ENCODE data around the gene GMCL1.
"Not testable (repeated sequence)": the region's sequence is repeated elsewhere in the genome, so short reads cannot be mapped to it uniquely, and the experiment has no call there.

GMCL1 gene

DNA sequence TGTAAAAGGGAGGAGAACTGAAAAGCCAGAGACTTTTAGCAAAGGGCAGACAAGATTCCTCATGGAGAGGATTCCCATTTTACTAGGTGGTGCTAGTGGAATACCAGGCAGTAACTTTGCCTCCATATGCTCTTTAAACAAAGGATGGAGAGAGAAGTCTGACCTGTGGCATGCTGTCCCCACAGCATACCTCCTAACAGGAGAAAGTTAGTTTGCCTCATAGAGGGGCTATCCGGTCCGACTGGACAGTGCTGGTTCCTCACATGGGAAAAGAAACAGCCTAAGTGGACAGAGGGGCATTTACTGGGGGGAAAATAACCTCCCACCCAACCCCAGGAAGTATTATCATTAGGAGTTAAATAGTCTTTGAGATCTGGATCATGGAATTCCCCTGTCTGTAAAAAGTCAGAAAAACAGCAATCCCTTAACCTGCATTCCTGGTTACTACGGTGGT lies 31.6 kb upstream of the GMCL1 start:
- TF ChIP-seq, protein P1, sequence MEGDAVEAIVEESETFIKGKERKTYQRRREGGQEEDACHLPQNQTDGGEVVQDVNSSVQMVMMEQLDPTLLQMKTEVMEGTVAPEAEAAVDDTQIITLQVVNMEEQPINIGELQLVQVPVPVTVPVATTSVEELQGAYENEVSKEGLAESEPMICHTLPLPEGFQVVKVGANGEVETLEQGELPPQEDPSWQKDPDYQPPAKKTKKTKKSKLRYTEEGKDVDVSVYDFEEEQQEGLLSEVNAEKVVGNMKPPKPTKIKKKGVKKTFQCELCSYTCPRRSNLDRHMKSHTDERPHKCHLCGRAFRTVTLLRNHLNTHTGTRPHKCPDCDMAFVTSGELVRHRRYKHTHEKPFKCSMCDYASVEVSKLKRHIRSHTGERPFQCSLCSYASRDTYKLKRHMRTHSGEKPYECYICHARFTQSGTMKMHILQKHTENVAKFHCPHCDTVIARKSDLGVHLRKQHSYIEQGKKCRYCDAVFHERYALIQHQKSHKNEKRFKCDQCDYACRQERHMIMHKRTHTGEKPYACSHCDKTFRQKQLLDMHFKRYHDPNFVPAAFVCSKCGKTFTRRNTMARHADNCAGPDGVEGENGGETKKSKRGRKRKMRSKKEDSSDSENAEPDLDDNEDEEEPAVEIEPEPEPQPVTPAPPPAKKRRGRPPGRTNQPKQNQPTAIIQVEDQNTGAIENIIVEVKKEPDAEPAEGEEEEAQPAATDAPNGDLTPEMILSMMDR (IDR thresholded peaks at IDR 0.05; ENCODE audit: low read depth, low read length, missing control alignments): no peak
- DNase-seq (ENCODE audit: extremely low read depth, low read depth): no peak
- no peak overlapping the region; the same call in 1 of the 2 replicates for H3K4me3 ChIP-seq (replicated peaks; ENCODE audit: low read depth, low read length)

DNA sequence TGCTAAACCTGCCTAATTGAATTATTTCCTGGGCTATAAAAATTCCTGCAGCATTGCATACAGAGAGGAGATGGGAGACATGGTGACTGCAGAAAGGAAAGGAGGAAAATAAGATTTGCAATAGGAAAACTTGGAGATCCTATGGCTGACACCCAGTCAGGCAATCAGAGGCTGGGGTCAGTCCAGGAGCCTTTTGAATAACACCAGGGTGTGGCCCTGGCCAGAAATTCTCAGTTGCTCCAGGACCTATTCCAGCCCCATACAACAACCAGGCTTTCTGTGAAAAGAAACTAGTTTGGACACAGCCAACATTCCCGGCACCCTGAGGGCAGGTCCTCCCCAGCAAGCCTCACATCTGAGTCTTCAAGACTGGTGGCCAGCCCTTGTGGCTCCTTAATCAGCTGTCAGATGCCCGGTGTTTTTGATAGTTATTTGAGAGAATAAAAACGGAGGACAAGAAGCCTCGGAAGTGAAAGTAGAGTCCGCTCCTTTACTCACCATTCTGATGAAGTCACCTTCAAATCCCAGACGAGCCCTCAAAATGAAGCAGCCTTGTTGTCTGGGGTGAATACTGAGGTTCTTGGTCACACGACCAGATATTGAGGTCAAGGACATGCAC lies 31.1 kb upstream of the GMCL1 start:
- no peak for DNase-seq (ENCODE audit: extremely low read depth, low read depth)
- peak overlapping the region; percentile 19 for H3K4me3 ChIP-seq (replicated peaks; ENCODE audit: low read depth, low read length)
- TF ChIP-seq, protein P1 (IDR thresholded peaks at IDR 0.05; ENCODE audit: low read depth, low read length, missing control alignments): no peak

DNA sequence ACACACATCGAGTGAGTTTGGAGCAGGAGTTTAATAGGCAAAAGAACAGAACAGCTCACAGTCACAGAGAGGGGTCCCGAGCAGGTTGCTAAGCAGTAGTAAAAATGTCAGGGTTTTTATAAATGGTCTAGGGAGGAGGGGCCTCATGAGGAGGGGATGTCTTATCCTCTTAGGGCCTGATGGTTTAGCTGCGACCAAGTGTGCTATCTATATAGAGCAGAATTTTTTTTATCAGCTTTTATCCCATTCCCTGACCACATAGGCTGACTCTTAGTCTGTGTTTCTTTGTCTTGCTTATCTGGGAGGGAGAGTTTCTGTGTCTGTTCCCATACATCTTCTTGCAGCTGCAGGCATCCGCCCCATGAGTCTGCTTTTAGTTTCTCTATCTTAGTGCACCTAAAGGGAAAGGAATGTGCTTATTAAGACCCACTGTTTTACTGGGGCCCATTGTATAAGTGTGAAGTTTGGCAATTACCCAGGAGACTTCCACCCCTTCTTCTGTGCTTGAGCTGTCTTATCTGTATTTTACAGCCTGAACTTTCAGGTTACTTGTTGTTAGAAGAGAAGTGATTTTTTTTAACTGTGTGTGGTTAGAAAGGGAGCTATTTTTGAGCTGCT lies 30.4 kb upstream of the GMCL1 start:
- DNase-seq (ENCODE audit: extremely low read depth, low read depth): no peak
- H3K4me3 ChIP-seq (replicated peaks; ENCODE audit: low read depth, low read length): peak overlapping the region; percentile 19; the same call in 1 of the 2 replicates

DNA sequence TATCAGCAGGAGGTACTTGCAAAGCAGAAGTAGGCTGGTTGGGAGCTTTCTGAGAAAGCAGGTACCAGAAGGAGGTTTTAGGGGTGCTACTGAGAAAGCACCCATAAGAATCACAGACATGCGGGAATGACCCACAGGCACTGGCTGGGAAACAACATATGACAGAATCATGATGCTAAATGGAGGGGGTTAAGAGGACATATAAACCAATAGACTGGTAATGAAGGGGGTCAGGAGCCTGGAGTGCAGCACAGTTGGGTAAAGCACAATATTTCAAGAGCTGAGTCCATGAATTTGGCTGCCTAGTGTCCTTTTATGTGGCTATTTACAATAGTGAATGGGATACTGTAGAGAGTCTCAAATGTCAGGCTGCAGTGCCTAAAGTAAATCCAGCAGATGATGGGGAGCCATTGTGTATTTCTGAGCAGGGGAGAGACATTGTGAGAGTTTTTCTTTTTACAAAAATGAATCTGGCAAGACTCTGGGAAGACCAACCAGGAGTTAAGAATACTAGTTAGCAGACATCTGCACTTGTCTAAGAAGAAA lies 27.6 kb upstream of the GMCL1 start:
- H3K4me3 ChIP-seq (replicated peaks; ENCODE audit: low read depth, low read length): no peak overlapping the region
- TF ChIP-seq, protein P1 (IDR thresholded peaks at IDR 0.05; ENCODE audit: low read depth, low read length, missing control alignments): no peak
- no peak for DNase-seq (ENCODE audit: extremely low read depth, low read depth)

More for the DNA sequence above, 30.4 kb upstream of the GMCL1 start:
- TF ChIP-seq, protein P1 (IDR thresholded peaks at IDR 0.05; ENCODE audit: low read depth, low read length, missing control alignments): no peak

DNA sequence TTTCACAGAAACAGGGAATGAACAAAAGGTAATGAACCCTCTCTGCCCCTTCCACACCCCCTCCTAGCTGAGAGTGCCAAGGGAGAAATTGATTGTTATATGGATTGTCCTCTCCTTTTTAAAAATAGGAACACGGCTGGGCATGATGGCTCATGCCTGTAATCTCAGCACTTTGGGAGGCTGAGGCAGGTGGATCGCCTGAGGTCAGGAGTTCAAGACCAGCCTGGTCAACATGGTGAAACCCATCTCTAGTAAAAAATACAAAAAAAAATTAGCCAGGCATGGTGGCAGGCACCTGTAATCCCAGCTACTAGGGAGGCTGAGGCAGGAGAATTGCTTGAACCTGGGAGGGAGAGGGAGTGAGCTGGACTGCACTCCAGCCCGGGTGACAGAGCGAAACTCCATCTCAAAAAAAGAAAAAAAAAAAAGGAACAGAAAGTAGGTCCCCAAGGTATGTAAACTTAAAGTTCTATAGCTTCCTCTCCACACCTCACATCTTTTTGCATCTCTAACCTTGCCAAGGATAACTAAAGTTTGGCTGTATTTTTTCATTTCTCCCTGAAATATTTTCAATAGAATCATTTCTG lies 26.6 kb upstream of the GMCL1 start:
- not testable (repeated sequence) for H3K4me3 ChIP-seq (replicated peaks; ENCODE audit: low read depth, low read length); DNase-seq (ENCODE audit: extremely low read depth, low read depth)

- no peak for DNase-seq (ENCODE audit: extremely low read depth, low read depth)
- H3K4me3 ChIP-seq (replicated peaks; ENCODE audit: low read depth, low read length): no peak overlapping the region
- TF ChIP-seq, protein P1 (IDR thresholded peaks at IDR 0.05; ENCODE audit: low read depth, low read length, missing control alignments): no peak
These were observed 25.0 kb upstream of the GMCL1 start for GRCh38 chr2:69804416-69804815.

DNA sequence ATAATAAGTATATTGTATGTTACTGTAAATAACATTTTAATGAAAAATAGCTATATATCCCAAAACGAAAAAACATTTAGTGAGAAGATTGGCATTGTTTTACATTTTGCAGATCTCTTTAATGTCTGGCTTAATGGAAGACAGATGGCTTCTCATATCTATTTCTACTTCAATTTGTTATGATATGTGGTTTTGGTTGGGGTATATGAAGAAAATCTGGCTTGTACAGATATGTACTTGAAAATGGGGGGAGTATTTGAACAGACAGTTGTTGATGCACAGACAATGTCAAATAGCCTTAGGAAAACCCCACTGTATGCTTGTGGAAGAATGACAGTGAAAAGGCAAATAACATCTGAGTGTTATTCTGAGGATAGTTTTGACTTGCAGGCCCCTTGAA lies 23.6 kb upstream of the GMCL1 start:
- no peak overlapping the region for H3K4me3 ChIP-seq (replicated peaks; ENCODE audit: low read depth, low read length)
- no peak for DNase-seq (ENCODE audit: extremely low read depth, low read depth)
- TF ChIP-seq, protein P1 (IDR thresholded peaks at IDR 0.05; ENCODE audit: low read depth, low read length, missing control alignments): no peak

Measured in HFF-Myc (cell line).